ENCODE data around the gene SIAH3.

Gene SIAH3

GRCh38 chr13:45817833-45818232, 33.7 kb downstream of the SIAH3 start:
- DNase-seq = no peak

- no peak for DNase-seq
These were observed 35.1 kb downstream of the SIAH3 start for GRCh38 chr13:45816427-45816826.

DNA sequence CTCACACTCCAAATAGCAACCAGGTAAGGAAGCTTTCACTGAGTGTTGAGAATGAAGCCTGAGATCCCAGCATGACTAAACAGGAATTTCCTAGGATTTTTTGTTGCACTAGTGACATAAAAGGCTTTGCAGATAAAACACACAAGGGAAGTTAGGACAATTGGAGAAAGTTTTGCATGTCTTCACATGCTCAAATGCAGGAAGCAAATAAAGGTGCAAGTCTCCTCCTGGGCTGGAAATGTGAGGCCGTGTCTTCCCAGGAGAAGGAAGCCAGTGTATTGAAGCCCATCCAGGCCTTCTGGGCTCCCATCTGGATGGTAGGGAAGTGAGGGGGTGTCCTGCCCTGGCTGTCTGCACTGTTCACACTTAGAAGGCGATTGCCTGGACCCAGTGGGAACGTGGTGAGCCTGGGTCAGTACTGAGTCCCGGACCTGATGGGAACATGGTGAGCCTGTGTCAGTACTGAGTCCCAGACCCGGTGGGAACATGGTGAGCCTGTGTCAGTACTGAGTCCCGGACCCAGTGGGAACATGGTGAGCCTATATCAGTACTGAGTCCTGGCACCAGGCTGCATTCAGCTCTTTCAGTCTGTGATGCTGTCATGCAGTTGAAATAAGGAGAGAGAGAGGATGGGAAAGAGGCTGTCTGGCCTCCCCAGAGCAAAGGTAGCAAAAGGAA, 38.7 kb downstream of the SIAH3 start:
- no peak for DNase-seq

DNA sequence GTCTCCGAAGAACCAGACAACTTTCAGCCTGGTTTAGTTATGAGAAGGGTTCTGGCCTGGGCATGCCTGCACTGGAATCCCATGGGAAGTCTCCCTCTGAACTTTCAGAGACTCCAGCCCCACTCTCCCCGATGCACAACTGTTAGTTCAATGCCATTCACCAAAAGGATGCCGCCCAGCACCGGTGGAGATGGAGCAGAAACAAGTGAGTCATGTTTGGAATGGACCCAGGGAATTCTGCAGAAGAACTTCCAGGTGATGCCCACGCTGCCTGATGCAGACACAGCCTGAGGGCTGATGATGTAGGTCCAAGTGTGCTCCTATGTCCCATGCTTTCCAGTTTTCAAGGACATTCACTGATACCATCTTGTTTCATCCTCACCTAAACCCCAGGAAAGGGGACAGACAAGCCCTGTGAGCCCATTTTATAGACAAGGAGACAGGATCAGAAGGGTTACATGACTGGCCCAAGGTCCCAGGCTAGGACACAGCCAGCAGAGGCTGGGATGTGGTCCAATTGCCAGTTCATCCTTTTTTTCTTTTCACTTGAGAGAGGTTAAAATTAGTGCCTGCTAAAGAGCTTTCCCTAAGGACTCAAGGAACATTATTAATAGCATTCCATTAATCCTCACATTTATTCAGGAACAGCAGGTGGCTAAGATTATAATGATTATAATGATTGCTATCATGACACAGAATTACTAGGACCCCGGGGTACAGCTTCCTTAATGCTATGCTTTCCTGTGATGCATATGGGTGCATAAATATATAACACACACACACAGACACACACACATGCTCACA, 39.5 kb downstream of the SIAH3 start:
- DNase-seq = no peak

GRCh38 chr13:45809801-45810394, 41.7 kb downstream of the SIAH3 start:
- no peak for DNase-seq

DNA sequence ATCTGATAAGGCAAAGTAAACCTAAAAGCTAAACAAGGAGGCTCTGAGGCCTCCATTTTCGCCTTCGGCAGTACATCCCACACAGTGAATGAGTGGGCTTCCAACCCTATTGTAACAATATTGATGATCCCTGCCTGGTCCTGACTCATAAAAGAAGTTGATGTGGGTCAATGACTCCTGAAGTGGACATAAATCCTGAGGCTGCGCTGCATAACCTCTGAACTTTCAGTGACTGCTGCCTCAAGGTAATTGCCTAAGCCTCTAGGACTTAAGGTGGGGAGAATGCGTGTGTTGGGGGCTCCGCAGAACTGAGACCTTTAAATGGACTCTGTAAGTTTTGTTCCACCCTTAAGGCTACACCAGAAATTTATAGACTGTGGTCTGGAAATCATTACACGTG, 42.6 kb downstream of the SIAH3 start:
- DNase-seq = no peak

- no peak for DNase-seq
These were observed 43.9 kb downstream of the SIAH3 start for GRCh38 chr13:45807520-45808099.

GRCh38 chr13:45800485-45800884, 51.1 kb downstream of the SIAH3 start:
- DNase-seq = no peak

DNA sequence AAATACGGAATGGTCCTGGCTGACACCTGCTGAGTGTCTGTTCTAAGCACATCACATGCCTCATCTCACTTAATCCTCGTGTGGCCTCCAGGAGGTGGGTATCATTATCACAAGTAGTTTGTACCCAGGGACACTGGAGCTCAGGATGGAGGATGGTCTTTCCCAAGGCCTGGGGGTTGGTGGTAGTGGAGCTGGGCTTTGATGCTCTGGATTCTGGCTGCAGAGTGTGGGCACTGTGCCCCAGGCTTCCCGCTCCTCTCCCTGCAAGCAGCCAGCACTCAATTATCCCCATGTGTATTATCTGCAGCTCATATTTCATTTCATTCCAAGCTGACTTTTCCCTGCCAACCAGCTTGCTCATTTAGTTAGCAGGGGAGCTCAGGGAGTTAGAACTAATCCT, 52.1 kb downstream of the SIAH3 start:
- DNase-seq = no peak

- no peak for DNase-seq
These were observed 52.7 kb downstream of the SIAH3 start for GRCh38 chr13:45798851-45799250.

DNA sequence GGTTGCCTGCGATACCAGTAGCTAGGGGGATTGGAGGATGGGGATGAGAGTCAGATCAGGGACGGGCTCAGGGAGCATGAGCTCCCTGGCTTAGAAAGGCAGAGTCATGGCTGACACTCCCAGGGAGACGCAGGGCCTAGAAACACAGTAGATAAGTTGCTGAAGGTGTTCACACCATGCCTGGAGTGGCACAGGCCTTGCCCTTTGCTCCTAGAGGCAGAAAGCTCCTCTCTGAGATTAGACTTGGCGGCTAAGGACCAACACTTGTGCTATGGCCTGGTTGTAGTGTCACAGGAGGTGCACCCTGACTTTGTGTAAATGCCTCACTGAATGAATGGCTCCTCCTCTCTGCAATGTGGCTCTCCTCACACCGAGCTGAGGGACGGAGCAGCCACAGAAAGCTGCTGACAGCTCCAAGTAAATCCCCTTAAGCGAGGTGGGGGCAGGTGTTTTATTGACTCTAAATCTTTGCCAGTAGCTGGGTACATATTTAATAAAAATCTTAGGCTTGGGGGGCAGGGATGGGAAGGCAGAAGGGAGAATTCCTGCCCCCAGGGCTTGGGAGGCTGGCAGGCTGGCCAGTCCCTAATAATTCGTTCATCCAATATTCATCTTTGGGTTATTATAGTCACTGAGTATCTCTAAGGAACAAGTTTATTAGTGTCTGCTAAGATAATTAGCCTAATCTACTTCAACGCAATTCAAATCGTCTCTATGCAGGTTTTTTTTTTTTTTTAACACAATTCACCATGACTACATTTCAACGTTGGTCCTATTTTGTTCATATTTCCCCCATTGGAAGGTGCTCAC, 54.9 kb downstream of the SIAH3 start:
- DNase-seq = no peak

- no peak for DNase-seq
These were observed 58.7 kb downstream of the SIAH3 start for GRCh38 chr13:45792827-45793303.

- DNase-seq = no peak
These were observed 63.5 kb downstream of the SIAH3 start for GRCh38 chr13:45788011-45788410.

DNA sequence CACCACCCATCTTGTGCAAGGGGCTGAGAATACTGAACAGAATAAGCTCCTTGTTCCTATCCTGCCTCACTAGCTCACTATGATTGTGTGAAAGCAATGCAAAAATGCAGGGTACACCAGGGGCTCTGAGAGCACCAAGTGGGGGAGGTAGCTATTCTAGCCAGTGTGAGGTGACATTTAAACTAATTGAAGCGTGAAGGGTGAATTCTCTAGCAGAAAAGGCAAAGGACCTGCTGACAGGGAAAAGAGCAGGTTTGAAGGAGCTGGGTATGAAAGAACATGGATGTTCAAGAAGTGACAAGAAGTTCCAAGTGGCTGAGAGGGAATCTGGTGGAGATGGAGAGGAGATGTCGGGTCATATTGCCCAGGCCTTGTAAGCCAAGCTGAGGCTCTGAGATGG, 64.2 kb downstream of the SIAH3 start:
- DNase-seq = no peak

DNA sequence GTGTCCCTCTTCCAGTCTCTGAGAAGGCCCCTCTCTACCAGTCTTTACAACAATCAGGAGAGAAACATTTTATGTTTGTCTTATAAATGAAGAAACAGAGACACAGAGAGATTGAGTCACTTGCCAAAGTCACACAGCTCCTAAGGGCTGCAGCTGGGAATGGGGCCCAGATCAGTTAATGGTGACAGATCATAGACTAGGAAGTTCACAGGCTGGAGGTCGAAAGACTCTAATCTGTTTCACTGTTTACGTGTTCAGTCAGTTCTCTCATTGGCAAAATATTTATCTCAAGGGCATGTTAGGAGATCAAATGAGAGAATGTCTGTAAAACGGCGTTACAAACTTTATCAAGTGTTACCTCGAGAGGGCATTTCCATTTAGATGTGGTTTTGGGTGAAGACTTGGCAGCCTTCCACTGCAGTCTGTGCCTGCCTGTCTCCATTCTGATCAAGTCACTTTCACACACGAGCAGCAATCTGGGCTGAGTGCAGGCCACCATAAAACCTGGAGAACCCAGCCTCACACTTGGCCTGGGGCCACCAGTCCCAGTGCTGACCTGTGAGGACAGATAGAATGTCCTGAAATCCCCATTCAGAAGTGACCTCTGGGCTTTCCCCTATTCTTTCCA, 65.1 kb downstream of the SIAH3 start:
- no peak for DNase-seq

GRCh38 chr13:45784755-45785675, 66.5 kb downstream of the SIAH3 start:
- no peak for DNase-seq

DNA sequence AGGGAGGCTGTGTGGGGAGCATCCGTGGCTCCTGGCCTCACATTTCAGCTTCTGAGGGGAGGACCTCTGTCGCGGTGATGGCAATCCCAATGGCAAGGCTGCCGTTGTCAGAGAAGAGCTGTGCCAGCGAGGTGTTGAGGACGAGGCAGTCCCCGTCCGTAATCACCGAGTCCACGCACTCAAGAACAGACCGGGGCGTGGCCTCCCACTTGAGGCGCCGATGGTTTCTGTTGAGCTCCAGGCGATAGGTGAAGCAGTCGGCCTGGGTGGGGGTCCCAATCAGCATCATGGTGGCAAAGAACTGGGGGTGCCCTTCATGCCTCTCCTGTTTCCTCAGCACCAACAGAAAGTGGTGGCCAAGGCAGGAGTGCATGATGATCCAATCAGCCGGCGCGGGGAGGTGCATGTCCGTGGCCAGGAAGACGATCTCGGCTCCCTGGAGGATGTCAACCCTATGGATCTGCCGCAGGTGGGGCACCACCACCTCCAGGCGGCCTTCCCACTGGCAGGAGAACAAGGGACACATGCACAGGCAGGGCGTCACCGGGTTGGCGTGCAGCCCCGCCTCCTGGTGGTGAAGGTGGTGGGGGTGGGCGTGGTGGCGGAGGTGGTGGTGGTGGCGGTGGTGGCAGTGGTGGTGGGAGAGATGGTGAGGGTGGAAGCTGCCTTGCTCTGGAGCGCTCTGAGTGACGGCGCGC, 68.1 kb downstream of the SIAH3 start:
- DNase-seq = no peak

DNA sequence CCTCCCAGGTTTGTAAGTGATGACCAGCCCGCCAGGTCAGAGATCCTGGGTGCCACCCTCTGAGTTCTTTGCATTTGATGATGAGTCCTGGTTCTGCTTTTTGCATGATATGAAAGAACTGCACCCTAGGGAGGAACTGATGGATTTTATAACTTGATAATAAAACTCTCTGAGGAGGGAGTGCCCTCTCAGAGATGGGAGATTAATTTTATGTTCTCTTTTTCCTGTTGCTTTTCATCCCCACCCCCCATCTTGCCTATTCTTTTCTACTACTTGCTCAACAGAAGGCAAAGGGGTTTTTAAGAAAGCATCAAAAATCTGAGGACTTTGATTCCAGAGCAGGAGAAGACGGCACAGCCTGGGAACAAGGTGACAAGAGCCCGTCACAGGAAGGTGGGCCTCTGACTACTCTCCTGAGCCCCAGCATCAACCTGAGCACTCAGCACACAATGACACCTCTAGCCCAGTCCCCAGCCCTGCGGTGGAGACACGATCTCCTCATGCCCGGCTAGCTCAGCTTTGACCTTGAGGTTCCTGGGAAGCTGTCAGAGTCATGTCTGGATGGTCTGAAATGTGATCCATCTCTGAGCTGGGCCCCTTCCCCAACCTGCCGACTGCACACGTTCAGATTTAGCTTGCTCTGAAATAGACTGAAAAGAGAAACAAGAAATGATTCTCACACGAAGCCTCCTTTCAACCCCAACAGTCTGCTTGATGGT, 69.1 kb downstream of the SIAH3 start:
- no peak for DNase-seq

GRCh38 chr13:45781553-45782326, 69.8 kb downstream of the SIAH3 start:
- no peak for DNase-seq
